NCI-H146 treated with DMSO at 0.1 percent for 48 hours (cell line): ENCODE results near the gene TOMT.
"Not testable (repeated sequence)": the region's sequence is repeated elsewhere in the genome, so short reads cannot be mapped to it uniquely, and the experiment has no call there.

Experiments
- DNase-seq: peaks from one replicate; lab custom pipeline; 2025; ENCODE audit not compliant: unreplicated experiment; lab: John Stamatoyannopoulos, UW

TOMT gene

DNA sequence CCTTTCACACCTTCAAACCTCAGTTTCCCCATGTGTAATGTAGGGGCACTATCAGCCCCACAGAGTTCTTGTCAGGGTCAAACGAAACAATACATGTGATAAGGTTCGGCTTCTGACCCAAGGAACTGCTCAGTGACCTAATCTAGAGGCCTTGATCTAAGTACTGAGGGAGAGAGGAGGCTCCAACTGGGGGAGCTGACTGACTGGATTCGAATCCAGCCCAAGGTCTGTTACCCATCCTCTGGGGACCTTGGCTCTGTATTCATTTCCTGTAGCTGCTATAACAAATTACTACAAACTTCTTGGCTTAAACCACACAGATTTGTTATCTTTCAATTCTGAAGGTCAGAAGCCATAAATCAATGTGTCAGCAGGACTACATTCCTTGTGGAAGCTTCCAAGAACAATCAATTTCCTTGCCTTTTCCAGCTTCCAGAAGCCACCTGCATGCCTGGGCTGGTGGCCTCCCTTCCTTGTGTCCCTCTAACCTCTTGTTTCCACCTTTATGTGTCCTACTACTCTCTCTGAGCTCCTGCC is 17.5 kb downstream of the TOMT start:
- DNase-seq: no peak

DNA sequence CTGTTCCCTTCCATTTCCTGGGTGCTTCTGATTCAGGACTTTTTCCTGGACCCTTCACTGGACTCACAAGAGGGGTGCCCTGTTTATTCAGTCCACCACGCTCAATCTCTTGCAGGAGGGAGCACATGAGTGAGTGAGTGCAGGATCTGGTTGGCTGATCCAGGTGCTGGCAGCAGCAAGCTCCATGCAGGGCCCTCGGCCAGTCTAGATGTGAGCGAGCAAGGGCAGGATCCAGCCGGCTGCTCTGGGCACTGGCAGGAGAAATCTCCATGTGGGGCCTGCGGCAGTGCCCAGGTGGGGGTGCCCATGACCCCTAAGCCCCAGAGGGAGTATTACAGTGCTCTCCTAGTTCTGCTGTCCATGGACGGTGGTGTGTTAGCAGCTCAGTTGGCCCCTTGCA is 18.3 kb downstream of the TOMT start:
- no peak for DNase-seq

DNA sequence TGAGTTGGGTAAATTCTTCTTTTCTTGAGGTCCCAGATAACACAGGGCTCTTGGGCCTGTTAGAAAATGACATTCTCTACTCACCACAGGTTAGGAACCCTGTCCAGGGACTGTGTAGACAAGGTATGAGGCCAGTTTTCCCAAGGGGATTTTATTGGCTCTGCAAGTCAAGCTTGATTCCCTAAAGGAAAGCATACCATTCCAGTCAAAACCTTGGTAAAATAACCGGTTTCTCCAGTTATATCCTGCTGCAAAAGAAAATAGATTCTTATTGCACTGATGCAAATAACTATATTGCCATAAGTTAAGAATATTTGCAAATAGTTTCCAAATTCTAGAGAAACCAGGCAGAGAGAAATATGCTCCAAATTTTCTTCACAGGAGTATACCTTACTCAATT is 20.2 kb downstream of the TOMT start:
- no peak for DNase-seq

DNA sequence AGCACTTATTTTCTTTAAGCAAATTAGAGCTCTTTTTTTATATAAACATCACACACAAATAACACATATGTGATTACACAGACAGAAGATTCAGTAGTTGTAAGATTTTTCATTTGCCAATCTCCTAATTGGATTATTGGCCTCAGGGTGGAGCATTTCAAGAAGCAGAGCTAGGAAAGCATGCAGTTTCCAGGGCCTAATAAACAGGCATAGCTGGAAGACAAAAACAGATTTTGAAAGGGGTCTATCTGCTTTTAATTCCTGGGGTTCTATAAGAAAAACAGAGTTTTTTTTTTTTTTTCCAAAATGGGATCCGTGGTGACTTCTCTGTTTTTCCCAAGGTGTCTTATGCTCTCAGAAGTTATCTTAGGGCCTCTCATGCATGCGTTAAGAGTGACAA is 22.2 kb downstream of the TOMT start:
- DNase-seq: no peak

DNA sequence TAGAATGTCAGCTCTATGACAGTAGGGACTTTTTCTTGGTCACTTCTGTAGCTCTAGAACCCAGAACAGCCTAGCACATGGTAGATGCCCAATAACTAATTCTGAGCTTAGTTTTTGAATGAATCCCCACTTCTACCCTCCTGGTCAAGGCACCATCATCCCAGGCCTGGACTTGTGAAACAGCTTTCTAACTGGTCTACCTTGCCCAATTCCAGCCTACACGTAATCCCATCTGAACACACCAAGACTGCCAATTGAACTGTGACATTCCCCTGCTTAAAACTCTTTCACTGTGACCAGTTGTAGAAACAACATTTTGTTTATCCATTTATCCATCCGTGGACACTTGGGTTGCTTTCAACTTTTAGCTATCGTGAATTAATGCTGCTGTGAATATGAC is 23.7 kb downstream of the TOMT start:
- DNase-seq: no peak

DNA sequence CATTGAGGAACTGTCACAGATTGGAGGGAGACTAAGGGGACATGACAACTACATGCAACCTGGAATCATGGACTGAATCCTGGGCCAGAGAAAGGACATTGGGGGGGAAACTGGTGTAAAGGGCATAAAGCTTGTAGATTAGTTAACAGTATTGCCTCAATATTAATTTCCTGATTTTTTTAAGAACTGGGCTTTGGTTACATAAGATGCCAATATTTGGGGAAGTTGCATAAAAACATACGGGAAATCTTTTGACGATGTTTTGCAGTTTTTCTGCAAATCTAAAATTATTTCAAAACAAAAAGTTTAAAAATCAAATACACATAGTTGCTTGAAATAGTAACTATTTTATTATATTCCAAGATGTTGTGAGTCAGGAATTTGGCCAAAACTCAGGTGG is 26.9 kb downstream of the TOMT start:
- no peak for DNase-seq

DNA sequence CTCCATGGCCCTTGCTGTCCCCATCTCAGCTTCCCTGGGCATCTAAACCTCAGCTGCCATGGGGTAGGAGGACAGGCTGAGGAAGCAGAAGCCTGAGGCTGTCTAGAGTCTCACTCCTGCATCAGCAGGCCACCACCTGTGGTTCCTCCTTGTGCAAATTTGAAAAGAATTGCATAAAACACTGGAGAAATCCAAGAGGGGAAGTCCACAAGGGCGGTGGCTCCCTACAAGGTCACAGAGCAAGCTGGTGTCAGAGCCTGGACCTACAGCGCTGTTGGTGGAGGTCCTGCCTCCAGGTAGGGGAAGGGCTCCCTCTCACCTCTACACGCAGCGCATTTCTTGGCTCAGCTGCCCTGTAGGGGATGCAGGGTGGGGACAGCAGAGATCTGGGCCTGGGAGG is 29.7 kb downstream of the TOMT start, which contains the start of gene FOLR3:
Gene FOLR3, plus strand, starts transcription at position 253 of the 400 bp plus-strand sequence. CDS start 228 bp downstream, outside the sequence.
- DNase-seq: not testable (repeated sequence)

DNA sequence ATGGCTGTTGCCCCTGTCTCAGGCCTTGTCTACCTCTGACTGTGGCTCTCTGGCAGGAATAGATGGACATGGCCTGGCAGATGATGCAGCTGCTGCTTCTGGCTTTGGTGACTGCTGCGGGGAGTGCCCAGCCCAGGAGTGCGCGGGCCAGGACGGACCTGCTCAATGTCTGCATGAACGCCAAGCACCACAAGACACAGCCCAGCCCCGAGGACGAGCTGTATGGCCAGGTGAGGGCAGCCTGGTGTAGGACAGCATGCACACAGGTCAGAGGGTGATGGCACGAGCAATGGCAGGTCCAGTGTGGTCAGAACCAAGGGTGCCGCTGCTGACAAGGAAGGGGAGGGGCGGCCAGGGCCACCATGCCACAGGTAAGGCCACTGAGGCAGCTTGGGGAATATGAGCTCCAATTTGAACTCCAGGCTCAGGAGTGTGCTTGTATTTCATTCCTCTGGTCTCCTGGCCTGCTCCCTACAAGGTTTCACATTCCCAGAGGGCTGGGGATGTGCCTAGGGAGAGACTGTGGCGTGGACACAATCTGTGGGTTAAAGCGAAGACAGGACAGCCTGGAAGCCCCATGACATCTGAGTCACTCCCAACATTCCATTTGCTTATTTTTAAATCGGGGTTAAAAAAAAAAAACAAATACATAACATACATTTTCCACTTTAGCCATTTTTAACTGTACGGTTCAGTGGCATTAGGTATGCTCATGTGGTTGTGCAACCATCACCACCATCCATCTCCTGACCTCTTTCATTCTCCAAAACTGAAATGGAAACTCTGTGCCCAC is 30.4 kb downstream of the TOMT start:
- no peak for DNase-seq

DNA sequence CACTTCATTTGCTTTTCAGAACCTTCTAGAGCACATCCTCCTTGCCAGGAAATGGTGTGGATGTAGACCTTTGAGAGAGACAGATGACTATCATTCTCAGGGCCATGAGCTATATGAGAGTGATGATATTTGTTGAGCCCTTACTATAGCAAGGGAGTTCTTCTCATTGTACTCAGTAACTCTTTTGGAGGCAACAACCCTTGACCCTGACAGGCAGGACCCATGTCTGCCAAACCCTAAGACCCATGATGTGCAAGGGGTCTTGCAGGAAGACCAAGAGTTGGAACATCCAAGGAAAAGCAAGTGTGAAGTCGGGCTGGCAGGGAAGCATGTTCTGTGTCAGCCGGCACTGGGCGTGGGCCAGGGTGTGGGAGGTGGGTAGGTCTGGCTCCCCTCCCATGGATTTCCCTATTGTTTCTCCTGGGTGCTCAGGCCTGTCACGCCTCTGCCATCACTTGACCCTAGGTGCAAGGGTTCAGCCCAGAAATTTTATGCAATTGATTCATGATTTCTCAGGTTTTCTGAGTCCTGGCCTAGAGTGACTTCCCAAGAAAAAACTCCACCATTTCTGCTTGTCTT is 31.0 kb downstream of the TOMT start:
- DNase-seq: no peak

DNA sequence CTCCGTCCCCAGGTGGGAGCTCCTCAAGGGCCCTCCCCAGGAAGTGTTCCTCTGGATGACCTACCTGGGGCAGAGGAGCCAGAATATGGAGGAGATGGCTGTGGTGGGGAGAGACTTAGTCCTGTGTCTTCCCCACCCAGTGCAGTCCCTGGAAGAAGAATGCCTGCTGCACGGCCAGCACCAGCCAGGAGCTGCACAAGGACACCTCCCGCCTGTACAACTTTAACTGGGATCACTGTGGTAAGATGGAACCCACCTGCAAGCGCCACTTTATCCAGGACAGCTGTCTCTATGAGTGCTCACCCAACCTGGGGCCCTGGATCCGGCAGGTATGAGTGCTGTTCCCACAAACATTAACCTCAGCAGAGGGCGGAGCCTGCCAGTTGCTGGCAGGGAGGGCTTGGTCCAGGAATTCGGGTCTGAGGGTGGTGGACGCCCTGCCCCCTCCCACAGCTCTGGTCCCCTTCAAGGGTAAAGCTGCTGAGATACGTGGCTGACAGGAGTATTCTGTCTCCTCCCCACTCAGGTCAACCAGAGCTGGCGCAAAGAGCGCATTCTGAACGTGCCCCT is 33.2 kb downstream of the TOMT start:
- no peak for DNase-seq

DNA sequence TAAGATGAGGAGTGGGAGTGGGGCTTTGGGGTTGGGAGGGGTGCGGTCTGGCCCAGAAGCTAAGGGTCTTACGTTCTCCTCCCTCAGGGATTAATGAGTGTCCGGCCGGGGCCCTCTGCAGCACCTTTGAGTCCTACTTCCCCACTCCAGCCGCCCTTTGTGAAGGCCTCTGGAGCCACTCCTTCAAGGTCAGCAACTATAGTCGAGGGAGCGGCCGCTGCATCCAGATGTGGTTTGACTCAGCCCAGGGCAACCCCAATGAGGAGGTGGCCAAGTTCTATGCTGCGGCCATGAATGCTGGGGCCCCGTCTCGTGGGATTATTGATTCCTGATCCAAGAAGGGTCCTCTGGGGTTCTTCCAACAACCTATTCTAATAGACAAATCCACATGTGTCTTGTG is 33.8 kb downstream of the TOMT start:
- no peak for DNase-seq

DNA sequence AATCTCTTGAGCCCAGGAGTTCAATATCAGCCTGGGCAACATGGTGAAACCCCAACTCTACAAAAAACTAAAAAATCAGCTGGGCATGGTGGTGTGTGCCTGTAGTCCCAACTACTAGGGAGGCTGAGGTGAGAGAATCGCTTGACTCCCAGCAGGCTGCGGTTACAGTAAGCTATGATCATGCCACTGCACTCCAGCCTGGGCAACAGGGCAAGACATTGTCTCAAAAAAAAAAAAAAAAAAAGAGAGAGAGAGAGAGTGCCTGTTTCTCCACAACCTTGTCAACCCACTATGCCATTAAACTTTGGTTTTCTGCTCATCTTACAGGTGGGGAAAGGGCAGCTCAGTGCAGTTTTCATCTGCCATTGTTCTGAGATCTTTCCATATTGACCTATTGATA is 34.9 kb downstream of the TOMT start:
- DNase-seq: no peak

DNA sequence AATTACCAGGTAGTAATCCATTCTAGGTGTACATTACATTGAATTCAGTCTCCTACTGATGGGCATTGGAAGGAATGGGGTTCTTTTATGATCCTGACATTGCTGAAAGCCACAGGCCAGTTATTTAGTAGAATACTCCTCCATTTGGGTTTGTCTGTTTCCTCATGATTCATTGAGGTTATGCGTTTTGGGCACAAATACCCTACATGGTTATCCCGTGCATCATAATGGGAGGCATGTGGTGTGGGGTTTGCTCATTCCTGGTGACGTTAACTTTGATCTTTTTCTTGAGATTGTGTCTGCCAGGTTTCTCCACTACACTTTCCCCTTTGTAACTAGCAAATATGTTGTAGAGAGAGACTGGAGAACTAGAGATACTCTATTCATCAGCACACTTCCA is 35.3 kb downstream of the TOMT start:
- DNase-seq: no peak

DNA sequence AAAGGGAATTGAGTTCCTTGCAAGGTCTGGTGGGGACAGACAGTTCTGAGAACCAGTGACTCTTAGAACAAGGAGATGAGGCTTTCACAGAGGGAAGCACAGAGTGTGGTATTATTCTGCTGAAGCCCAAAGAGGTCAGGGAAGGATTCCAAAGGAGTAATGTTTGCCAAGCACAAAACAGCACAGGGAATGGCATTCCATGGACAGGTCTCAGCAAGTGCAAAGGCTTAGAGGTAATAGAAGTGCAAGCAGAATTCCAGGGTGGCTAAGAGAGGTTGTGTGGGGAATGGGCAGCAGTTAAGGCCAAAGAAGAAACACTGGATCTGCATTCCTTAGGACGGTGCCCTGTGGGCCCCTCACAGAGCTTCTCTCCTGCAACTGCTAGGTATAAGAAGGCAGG is 36.4 kb downstream of the TOMT start:
- not testable (repeated sequence) for DNase-seq

DNA sequence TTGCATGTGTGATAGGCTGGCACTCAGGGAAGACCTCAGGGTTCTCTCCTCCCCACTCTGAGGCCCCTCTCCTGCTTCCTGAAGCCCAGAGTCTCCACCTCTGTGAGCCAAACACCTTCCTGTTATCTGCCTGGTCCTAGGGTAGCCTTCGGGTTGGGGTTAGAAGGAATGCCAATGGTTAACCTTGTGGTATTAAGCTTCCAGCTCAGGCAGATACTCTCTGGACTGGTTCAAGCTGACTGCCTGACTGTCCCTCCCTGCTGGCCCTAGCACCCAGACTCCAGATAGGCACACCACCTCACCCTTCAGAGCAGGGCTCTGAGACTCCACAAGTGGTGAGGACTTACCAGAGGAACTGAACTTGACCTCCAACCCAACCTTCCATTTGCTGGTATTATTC is 36.8 kb downstream of the TOMT start:
- not testable (repeated sequence) for DNase-seq

DNA sequence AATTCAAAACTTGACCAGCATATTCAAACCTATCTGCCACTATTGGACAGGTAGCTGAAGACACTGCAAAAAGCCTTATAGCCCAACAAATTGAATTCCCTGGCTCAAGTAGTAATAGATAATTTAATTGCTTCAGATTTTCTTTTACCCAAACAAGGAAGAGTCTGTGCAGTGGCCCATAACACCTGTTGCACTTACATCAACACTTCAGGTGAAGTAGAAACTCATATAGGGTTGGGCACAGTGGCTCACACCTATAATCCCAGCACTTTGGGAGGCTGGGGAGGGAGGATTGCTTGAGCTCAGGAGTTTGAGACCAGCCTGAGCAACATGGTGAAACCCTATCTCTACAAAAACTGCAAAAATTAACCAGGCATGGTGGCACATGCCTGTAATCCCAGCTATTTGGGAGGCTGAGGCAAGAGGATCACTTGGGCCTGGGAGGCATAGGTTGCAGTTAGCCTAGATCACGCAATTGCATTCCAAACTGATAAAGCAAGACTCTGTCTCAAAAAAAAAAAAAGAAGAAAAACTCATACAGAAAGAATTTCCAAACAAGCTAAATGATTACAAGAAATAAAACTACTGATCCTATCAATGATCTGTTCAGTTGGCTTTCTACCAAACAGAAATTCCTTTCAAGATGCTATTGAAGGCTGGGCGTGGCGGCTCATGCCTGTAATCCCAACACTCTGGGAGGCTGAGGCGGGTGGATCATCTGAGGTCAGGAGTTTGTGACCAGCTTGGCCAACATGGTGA is 39.3 kb downstream of the TOMT start:
- DNase-seq: no peak

DNA sequence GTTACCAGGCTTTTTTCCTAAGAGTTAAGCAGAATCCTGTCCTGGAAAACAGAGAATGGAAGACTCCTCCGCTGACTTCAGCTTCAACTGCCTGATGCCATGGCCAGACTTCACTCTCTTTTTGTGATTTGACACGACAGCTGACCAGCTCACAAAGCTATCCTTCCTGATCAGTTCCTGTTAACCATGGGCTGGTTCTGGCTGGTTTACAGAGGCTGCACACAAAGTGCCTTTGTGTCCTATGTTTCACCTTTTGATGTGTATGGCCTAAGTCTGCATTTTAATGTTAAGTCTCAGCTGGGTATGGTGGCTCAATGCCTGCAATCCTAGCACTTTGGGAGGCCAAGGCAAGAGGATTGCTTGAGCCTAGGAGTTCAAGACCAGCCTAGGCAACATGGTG is 40.9 kb downstream of the TOMT start:
- no peak for DNase-seq

DNA sequence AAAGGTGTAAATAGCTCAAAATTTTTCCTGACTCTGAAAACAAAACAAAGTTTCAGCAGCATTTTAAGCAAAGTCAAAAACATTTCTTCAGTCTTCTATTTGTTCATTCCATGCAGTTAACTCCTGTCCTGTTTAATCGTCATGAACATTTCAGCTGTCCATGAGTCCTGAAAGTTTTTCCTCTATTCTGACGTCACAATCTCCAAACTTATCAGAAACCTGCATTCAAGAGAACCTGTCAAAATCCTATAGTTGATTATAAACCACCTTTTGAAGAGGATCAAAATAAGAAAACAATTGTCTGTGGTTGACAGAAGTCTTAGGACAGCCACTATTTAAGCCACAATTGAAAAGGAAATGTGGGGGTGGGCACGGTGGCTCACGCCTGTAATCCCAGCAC is 45.2 kb downstream of the TOMT start:
- no peak for DNase-seq

DNA sequence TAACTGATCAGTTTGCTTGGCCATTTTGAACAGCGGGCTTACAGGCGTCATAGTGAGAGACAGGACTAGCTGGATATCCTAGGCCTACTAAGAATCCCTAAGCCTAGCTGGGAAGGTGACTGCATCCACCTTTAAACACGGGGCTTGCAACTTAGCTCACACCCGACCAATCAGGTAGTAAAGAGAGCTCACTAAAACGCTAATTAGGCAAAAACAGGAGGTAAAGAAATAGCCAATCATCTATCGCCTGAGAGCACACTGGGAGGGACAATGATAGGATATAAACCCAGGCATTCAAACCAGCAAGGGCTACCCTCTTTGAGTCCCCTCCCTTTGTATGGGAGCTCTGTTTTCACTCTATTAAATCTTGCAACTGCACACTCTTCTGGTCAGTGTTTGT is 48.1 kb downstream of the TOMT start:
- DNase-seq: not testable (repeated sequence)

DNA sequence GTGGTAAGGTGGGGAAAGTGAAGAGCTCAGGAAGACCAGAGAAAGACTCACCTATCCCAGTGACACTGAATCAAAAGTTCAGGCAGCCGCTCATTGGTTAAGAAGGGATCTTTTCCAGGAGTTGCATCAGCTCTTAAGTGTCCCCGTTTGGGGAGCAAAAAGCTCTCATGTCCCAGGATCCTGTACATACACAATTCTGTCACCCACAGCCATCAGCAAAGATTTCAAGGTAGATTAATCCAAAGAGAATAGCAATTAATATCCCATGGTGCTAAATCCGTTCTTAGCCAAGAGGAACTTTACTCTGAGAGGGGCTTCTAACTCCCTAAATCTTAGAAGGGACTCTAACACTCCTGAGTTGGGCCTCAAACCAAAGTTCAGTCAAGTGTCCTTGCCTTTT is 49.1 kb downstream of the TOMT start:
- DNase-seq: no peak

DNA sequence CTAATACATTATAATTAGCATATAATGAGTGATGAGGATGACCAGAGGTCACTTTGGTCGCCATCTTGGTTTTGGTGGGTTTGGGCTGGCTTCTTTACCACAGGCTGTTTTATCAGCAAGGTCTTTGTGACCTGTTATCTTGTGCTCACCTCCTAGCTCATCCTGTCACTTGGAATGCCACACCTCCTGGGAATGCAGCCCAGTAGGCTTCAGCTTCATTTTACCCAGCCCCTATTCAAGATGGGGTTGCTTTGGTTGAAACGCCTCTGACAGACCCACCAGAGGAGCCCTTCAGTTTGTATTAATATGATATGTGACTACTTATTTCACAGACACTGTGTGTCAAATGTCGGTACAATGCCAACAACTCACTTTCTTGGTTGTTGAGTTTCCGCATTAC is 50.0 kb downstream of the TOMT start:
- no peak for DNase-seq

DNA sequence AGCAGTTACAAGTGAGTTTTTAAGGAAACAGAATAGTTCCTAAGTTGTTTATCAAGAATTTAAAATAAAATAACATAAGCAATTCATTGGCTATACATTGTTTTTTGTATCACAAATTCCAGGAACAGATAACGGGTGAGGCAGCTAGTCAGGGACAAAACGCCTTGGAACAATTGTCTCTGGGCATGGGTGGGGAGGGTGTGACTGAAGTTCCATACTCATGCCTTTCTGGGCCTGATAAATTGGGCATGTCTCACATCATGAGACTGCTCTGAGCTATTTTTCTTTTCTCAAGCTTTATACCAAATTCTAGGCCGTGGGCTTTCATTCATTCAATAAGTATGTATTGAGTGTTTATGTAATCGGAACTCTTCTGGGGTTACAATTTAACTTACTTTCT is 51.4 kb downstream of the TOMT start:
- DNase-seq: no peak
